SK-N-SH (cell line): ENCODE measurements around the gene IWS1. TPM values are rescaled to one million over a fixed set of nuclear protein-coding genes. Genes with fewer than 3 reads are reported as not detected.

Source experiments
- CTCF ChIA-PET: fragments of 300-600, 350-600 bp; formaldehyde crosslinking; extraction: SDS; loops from one replicate; lab custom pipeline; 2021; lab: Yijun Ruan, JAX
- POLR2A ChIA-PET: fragments of 350-600 bp; sonication (Branson Sonifier 250); formaldehyde crosslinking; extraction: SDS; loops from one replicate; lab custom pipeline; 2020; ENCODE audit warnings: antibody characterized with exemption, inconsistent platforms; lab: Yijun Ruan, JAX
- DNase-seq: peaks from one replicate; pipeline ENCODE4 v3.0.0; 2012
- H2AFZ ChIP-seq: fragments of 200-600 bp; sonication (generic); 2 replicates; pipeline ENCODE4 v1.8.1; 2016; ENCODE audit warnings: antibody characterized with exemption, mild to moderate bottlenecking, low read depth
- H3F3A ChIP-seq: fragments of 200-600 bp; sonication (generic); replicated peaks from 2 replicates; pipeline ENCODE3; 2016; ENCODE audit warnings: antibody characterized with exemption, mild to moderate bottlenecking; ENCODE audit not compliant: insufficient read depth
- H3K27ac ChIP-seq, 2 experiments: fragments of 200-500 bp in 1 of 2; fragments of 200-600 bp in 1 of 2; sonication (Bioruptor generic) in 1 of 2; sonication (generic), shearing (Covaris generic) in 1 of 2; 2 replicates each; pipeline versions ENCODE4 v1.5.1 to v1.6.1; 2014 to 2016; ENCODE audit warnings: low read depth in 2 of 2, inconsistent platforms in 1 of 2, low read length in 1 of 2, mild to moderate bottlenecking in 1 of 2, mixed read lengths in 1 of 2
- H3K27me3 ChIP-seq: fragments of 200-600 bp; sonication (generic), shearing (Covaris generic); 2 replicates; pipeline ENCODE4 v1.6.1; 2016; ENCODE audit warnings: mixed run types; ENCODE audit not compliant: insufficient read depth
- H3K36me3 ChIP-seq, 2 experiments: fragments of 200-500 bp in 1 of 2; fragments of 200-600 bp in 1 of 2; sonication (Bioruptor generic) in 1 of 2; sonication (generic) in 1 of 2; replicated peaks in 1 of 2; 2 replicates each; pipeline versions ENCODE3 to v1.5.1; 2014 to 2016; ENCODE audit warnings: low read length in 1 of 2, mild to moderate bottlenecking in 1 of 2; ENCODE audit not compliant: insufficient read depth in 2 of 2, control insufficient read depth in 1 of 2
- H3K4me1 ChIP-seq, 2 experiments: fragments of 200-500 bp in 1 of 2; fragments of 200-600 bp in 1 of 2; sonication (Bioruptor generic) in 1 of 2; sonication (generic), shearing (Covaris generic) in 1 of 2; 2 replicates each; pipeline versions ENCODE4 v1.5.1 to v1.6.1; 2014 to 2016; ENCODE audit warnings: low read depth in 1 of 2, low read length in 1 of 2, mixed run types in 1 of 2; ENCODE audit not compliant: insufficient read depth in 2 of 2, control insufficient read depth in 1 of 2
- H3K4me2 ChIP-seq: fragments of 200-600 bp; sonication (generic), shearing (Covaris generic); 2 replicates; pipeline ENCODE4 v1.6.1; 2017; ENCODE audit warnings: mixed run types
- H3K4me3 ChIP-seq, 2 experiments: fragments of 200-500 bp in 1 of 2; fragments of 200-600 bp in 1 of 2; sonication (Bioruptor generic) in 1 of 2; sonication (generic), shearing (Covaris generic) in 1 of 2; 2 replicates each; pipeline versions ENCODE4 v1.5.1 to v1.8.1; 2014 to 2016; ENCODE audit warnings: low read depth in 2 of 2, inconsistent platforms in 1 of 2, low read length in 1 of 2, mild to moderate bottlenecking in 1 of 2, mixed read lengths in 1 of 2, moderate library complexity in 1 of 2
- H3K79me2 ChIP-seq: fragments of 200-600 bp; sonication (generic); 2 replicates; pipeline ENCODE4 v1.8.1; 2017; ENCODE audit warnings: mild to moderate bottlenecking; ENCODE audit not compliant: insufficient read depth
- H3K9ac ChIP-seq: fragments of 200-600 bp; sonication (generic); 2 replicates; pipeline ENCODE4 v1.6.1; 2017; ENCODE audit warnings: mixed run types
- H3K9me2 ChIP-seq: fragments of 200-600 bp; sonication (generic); 2 replicates; pipeline ENCODE4 v1.6.1; 2017; ENCODE audit warnings: mixed run types
- H3K9me3 ChIP-seq: fragments of 200-600 bp; sonication (generic); 2 replicates; pipeline ENCODE4 v1.6.1; 2017; ENCODE audit warnings: mixed run types, mild to moderate bottlenecking, moderate library complexity
- H4K20me1 ChIP-seq: fragments of 200-600 bp; sonication (generic); 2 replicates; pipeline ENCODE4 v1.6.1; 2017; ENCODE audit warnings: mild to moderate bottlenecking, mixed run types; ENCODE audit not compliant: insufficient read depth
- ELF1 ChIP-seq: IDR thresholded peaks from 2 replicates; pipeline ENCODE4 v1.4.0; 2012
- GABPA ChIP-seq: IDR thresholded peaks from 2 replicates; pipeline ENCODE4 v1.4.0; 2012; ENCODE audit warnings: low read depth, mild to moderate bottlenecking
- MEF2A ChIP-seq: IDR thresholded peaks from 2 replicates; pipeline ENCODE4 v1.4.0; 2012; ENCODE audit warnings: low read depth, borderline replicate concordance
- MXI1 ChIP-seq: IDR thresholded peaks from 2 replicates; pipeline ENCODE4 v1.6.1; 2012; ENCODE audit warnings: mild to moderate bottlenecking, low read depth, low read length, improper control_type of control experiment
- TCF12 ChIP-seq: IDR thresholded peaks from 2 replicates; pipeline ENCODE4 v1.4.0; 2012
- TEAD4 ChIP-seq: IDR thresholded peaks from 2 replicates; pipeline ENCODE4 v1.4.0; 2012; ENCODE audit warnings: mild to moderate bottlenecking, borderline replicate concordance; ENCODE audit not compliant: insufficient read depth
- WGBS: methylation state at CpG from one replicate; pipeline ENCODE4 v1.1.6; 2017; ENCODE audit warnings: low lambda C conversion rate; 5-methylcytosine and 5-hydroxymethylcytosine counted together
- polyA plus RNA-seq, 3 experiments: library from polyadenylated mRNA; depleted of rRNA; stranded (reverse); fragments of >200 nt; gene quantifications; 2 replicates each; pipeline ENCODE4 v1.2.3, GENCODE V29; 2012
- TF ChIP-seq, protein P1 (sequence below): fragments of 200-600 bp; sonication (generic); IDR thresholded peaks from 2 replicates; pipeline ENCODE4 v1.6.1; 2017; ENCODE audit warnings: antibody characterized with exemption, mild to moderate bottlenecking, moderate library complexity
- TF ChIP-seq, protein P2 (sequence below): fragments of 150-350 bp; IDR thresholded peaks from 2 replicates; pipeline ENCODE4 v1.6.1; 2016; ENCODE audit warnings: mild to moderate bottlenecking, low read depth, low read length
- TF ChIP-seq, protein P3 (sequence below): IDR thresholded peaks from 2 replicates; pipeline ENCODE4; 2012
- TF ChIP-seq, protein P4 (sequence below): IDR thresholded peaks from 2 replicates; pipeline ENCODE4 v1.4.0; 2012; ENCODE audit warnings: low read depth, borderline replicate concordance

Gene IWS1
- polyA plus RNA-seq, 1 of the 3 experiments (the other 2 are of a cell fraction), result 24.6 TPM

DNA sequence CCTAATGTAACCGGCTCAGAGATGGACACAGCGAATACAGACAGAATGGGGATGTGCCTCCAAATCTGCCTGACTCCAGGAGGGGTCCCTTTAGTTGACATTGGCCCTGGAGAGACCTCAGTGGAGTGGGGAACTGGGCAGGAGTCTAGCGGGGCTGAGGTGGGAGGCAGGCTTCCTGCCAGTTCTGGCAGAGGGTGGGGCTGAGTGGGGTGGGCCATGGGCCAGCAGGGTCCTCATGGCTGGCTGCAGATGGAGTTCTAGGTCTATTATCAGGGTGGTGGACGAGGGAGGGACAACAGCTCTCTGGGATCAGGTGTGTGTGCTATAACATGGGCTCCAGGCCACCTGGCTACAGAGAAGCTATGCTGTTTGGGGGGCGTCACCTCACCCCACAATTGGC, 86.9 kb downstream of the IWS1 start (continued):
- TF ChIP-seq, protein P1, sequence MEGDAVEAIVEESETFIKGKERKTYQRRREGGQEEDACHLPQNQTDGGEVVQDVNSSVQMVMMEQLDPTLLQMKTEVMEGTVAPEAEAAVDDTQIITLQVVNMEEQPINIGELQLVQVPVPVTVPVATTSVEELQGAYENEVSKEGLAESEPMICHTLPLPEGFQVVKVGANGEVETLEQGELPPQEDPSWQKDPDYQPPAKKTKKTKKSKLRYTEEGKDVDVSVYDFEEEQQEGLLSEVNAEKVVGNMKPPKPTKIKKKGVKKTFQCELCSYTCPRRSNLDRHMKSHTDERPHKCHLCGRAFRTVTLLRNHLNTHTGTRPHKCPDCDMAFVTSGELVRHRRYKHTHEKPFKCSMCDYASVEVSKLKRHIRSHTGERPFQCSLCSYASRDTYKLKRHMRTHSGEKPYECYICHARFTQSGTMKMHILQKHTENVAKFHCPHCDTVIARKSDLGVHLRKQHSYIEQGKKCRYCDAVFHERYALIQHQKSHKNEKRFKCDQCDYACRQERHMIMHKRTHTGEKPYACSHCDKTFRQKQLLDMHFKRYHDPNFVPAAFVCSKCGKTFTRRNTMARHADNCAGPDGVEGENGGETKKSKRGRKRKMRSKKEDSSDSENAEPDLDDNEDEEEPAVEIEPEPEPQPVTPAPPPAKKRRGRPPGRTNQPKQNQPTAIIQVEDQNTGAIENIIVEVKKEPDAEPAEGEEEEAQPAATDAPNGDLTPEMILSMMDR, result no peak
- no peak for TF ChIP-seq ELF1

DNA sequence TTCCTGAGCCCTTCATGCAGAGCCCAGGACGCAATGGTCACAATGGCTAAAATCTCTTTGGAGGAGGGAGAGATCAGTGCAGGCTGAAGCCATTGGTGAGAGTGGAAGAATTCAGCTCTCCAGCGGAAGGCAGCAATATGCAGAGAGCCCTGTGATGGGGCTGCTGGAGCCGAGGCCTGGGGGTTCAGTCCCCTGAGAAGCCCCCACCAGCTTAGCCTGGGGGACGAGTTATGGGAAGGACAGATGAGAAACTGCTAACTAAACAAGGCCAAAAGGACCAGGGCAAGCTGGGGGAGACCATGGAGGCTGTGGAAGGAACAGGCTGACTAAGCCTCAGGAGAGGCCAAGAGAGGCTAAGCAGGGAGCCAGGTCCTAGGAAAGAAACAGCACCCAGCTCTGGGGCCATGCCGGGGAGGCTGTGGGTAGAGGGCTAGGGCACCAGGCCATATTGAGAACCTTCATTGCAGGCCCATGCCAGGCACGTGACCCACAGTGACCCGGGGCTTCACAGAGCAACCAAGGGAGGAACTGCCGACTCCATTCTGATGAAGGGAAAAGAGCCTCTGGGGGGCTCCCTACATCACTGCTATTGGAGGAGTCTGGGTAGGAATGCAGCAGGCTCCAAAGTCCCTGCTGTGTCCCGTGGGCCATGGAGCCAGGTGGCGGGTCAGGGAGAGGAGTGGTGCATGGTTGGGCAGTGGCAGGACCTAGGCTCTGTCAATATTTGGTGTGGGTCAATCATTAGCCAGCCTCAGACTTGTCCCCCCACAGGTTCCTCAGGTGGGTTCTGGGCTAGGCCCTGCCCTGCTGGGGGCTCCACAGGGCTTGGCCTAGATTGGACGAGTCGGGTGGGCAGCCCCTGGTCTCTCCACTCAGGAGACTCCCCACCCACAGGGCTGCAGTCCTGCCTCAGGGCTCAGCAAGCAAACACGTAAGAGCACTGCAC, 88.2 kb downstream of the IWS1 start:
- H3K79me2 ChIP-seq, result no peaks in the 10 kb centered on the region
- no peaks in the 10 kb centered on the region for H4K20me1 ChIP-seq
- H2AFZ ChIP-seq, result no peak overlapping the region
- H3F3A ChIP-seq, result no peaks in the 10 kb centered on the region
- H3K9me3 ChIP-seq, result no peaks in the 10 kb centered on the region
- POLR2A ChIA-PET, result no interaction called here
- no peak for TF ChIP-seq TEAD4
- TF ChIP-seq, protein P2, sequence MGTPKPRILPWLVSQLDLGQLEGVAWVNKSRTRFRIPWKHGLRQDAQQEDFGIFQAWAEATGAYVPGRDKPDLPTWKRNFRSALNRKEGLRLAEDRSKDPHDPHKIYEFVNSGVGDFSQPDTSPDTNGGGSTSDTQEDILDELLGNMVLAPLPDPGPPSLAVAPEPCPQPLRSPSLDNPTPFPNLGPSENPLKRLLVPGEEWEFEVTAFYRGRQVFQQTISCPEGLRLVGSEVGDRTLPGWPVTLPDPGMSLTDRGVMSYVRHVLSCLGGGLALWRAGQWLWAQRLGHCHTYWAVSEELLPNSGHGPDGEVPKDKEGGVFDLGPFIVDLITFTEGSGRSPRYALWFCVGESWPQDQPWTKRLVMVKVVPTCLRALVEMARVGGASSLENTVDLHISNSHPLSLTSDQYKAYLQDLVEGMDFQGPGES, result no peak
- no peak for TF ChIP-seq TCF12
- TF ChIP-seq, protein P3, sequence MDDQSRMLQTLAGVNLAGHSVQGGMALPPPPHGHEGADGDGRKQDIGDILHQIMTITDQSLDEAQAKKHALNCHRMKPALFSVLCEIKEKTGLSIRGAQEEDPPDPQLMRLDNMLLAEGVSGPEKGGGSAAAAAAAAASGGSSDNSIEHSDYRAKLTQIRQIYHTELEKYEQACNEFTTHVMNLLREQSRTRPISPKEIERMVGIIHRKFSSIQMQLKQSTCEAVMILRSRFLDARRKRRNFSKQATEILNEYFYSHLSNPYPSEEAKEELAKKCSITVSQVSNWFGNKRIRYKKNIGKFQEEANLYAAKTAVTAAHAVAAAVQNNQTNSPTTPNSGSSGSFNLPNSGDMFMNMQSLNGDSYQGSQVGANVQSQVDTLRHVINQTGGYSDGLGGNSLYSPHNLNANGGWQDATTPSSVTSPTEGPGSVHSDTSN, result no peak
- no peak for TF ChIP-seq GABPA
- TF ChIP-seq MEF2A, result no peak
- TF ChIP-seq, protein P4, sequence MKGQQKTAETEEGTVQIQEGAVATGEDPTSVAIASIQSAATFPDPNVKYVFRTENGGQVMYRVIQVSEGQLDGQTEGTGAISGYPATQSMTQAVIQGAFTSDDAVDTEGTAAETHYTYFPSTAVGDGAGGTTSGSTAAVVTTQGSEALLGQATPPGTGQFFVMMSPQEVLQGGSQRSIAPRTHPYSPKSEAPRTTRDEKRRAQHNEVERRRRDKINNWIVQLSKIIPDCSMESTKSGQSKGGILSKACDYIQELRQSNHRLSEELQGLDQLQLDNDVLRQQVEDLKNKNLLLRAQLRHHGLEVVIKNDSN, result no peak
- TF ChIP-seq MXI1, result no peak
- TF ChIP-seq, all 33 proteins: peak for 0
- peaks cover 0 to 5% of the 10 kb centered on the region in 2 experiments for H3K36me3 ChIP-seq
- no peak for DNase-seq
- no peak overlapping the region for H3K4me3 ChIP-seq
- H3K27me3 ChIP-seq, result no peaks in the 10 kb centered on the region
- CTCF ChIA-PET, result interaction anchor here (1.0 to 3.2 kb wide), 4 partner anchors 12 to 114 kb away, joined by 4 to 16 read pairs (median 5); no protein-coding TSS in a partner anchor
- no peak overlapping the region for H3K4me2 ChIP-seq
- no peaks in the 10 kb centered on the region for H3K9me2 ChIP-seq
- H3K27ac ChIP-seq, result no peak overlapping the region
- no peak overlapping the region for H3K9ac ChIP-seq
- no peaks in the 10 kb centered on the region for H3K4me1 ChIP-seq
- 75% methylated on average over 13 of the region's 13 CpGs for WGBS
